MM.1S (cell line): ENCODE data around the gene TSPAN5.
A peak's percentile ranks its signal among the peaks of the same experiment; 100 is the strongest.

Source experiments
- DNase-seq: peaks from one replicate; pipeline ENCODE4 v3.0.0-alpha.2; 2015
- H2AFZ ChIP-seq: fragments of 300-600 bp; sonication (generic); 2 replicates; pipeline ENCODE4 v1.6.0; 2016; ENCODE audit warnings: antibody characterized with exemption, low read length
- H3F3A ChIP-seq: fragments of 300-600 bp; sonication (generic); 2 replicates; pipeline ENCODE4 v1.6.1; 2016; ENCODE audit warnings: mild to moderate bottlenecking, antibody characterized with exemption, low read length, moderate library complexity, mixed read lengths; ENCODE audit not compliant: insufficient read depth
- H3K27ac ChIP-seq: fragments of 300-600 bp; sonication (generic); 2 replicates; pipeline ENCODE4 v1.5.1; 2016; ENCODE audit warnings: mild to moderate bottlenecking, low read length
- H3K27me3 ChIP-seq: fragments of 300-600 bp; sonication (generic); replicated peaks from 2 replicates; pipeline ENCODE4 v1.6.0; 2016; ENCODE audit warnings: low read length; ENCODE audit not compliant: insufficient read depth
- H3K36me3 ChIP-seq: fragments of 300-600 bp; sonication (generic); replicated peaks from 2 replicates; pipeline ENCODE4 v1.6.1; 2016; ENCODE audit warnings: mild to moderate bottlenecking, low read length, mixed read lengths; ENCODE audit not compliant: insufficient read depth
- H3K4me1 ChIP-seq: fragments of 300-600 bp; sonication (generic); 2 replicates; pipeline ENCODE4 v1.6.1; 2016; ENCODE audit warnings: low read length, mixed read lengths
- H3K4me2 ChIP-seq: fragments of 300-600 bp; sonication (generic); 2 replicates; pipeline ENCODE4 v1.6.0; 2016; ENCODE audit warnings: low read depth, low read length
- H3K4me3 ChIP-seq: fragments of 300-600 bp; sonication (generic); 2 replicates; pipeline ENCODE4 v1.5.1; 2016; ENCODE audit warnings: low read length, mixed read lengths
- H3K79me2 ChIP-seq: fragments of 300-600 bp; sonication (generic); 2 replicates; pipeline ENCODE4 v1.6.1; 2016; ENCODE audit warnings: mixed run types, low read length, mixed read lengths
- H3K9ac ChIP-seq: fragments of 300-600 bp; sonication (generic); 2 replicates; pipeline ENCODE4 v1.6.1; 2016; ENCODE audit warnings: low read length, mixed read lengths
- H3K9me2 ChIP-seq: fragments of 300-600 bp; sonication (generic); replicated peaks from 2 replicates; pipeline ENCODE4 v1.6.1; 2016; ENCODE audit warnings: mild to moderate bottlenecking, low read length, mixed read lengths; ENCODE audit not compliant: insufficient read depth
- H3K9me3 ChIP-seq: fragments of 300-600 bp; sonication (generic); replicated peaks from 2 replicates; pipeline ENCODE4 v1.6.1; 2016; ENCODE audit warnings: mild to moderate bottlenecking, low read length, mixed read lengths; ENCODE audit not compliant: insufficient read depth
- H4K20me1 ChIP-seq: fragments of 300-600 bp; sonication (generic); 2 replicates; pipeline ENCODE4 v1.6.1; 2016; ENCODE audit warnings: mild to moderate bottlenecking, low read length, moderate library complexity, mixed read lengths; ENCODE audit not compliant: insufficient read depth
- EZH2 ChIP-seq: fragments of 300-600 bp; sonication (generic); optimal IDR thresholded peaks from 2 replicates; pipeline ENCODE3; 2017; ENCODE audit warnings: low read depth, mild to moderate bottlenecking, antibody characterized with exemption, low read length, mixed read lengths
- EZH2phosphoT487 ChIP-seq: fragments of 300-600 bp; sonication (generic); IDR thresholded peaks from 2 replicates; pipeline ENCODE4 v1.6.1; 2018; ENCODE audit warnings: antibody characterized with exemption, low read length
- TF ChIP-seq, protein P1 (sequence below): fragments of 300-600 bp; sonication (generic); IDR thresholded peaks from 2 replicates; pipeline ENCODE4 v1.5.1; 2016; ENCODE audit warnings: antibody characterized with exemption, low read length, mixed read lengths

Gene TSPAN5

DNA sequence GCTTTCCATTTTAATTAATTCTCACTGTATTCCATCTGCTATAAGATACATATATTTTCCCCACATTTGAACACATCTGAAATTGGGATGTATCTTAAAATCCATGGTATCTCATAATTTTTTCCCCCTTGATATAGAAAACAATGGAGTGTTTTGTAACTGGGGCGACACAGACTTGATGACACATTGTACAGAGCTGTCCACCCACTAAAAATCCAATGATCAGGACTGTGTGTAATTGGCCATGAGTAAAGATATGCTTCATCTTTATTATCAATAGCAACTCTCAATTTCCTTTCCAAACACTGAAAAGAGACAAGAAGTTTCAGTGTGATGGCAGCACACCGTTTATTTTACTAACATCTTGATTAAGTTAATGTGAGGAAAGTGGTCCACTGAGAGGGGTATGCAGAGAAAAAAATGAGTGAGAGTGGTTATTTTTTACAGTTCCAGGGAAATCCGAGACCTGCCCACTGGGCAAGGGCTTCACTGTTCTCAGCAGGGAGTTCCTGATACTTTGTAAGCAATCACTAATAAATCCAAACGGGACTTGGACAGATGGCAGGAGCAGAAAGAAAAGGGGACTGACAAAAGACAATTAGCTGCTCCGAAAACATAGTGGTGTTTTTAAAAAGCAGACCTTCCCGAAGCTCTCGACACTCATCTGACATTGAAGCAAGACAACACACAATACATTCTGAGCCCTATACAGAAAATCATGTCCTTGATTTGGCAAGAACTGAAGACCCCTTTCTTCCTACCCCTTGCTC lies 149.4 kb downstream of the TSPAN5 start:
- no peak for DNase-seq
- no peak overlapping the region for H3K27ac ChIP-seq
- no peaks in the 10 kb centered on the region for H3K27me3 ChIP-seq
- 0 out of 2 replicates have a peak, but pooled peaks cover 5% of the 10 kb centered on the region for H3F3A ChIP-seq
- H3K36me3 ChIP-seq: no peaks in the 10 kb centered on the region
- H3K9ac ChIP-seq: no peak overlapping the region
- no peak overlapping the region for H2AFZ ChIP-seq
- H3K9me2 ChIP-seq: no peaks in the 10 kb centered on the region
- no peak overlapping the region for H3K4me3 ChIP-seq
- H3K79me2 ChIP-seq: no peaks in the 10 kb centered on the region
- TF ChIP-seq EZH2phosphoT487: no peak
- no peaks in the 10 kb centered on the region for H3K9me3 ChIP-seq
- H4K20me1 ChIP-seq: no peaks in the 10 kb centered on the region
- H3K4me2 ChIP-seq: no peak overlapping the region
- H3K4me1 ChIP-seq: peaks cover 15% of the 10 kb centered on the region

DNA sequence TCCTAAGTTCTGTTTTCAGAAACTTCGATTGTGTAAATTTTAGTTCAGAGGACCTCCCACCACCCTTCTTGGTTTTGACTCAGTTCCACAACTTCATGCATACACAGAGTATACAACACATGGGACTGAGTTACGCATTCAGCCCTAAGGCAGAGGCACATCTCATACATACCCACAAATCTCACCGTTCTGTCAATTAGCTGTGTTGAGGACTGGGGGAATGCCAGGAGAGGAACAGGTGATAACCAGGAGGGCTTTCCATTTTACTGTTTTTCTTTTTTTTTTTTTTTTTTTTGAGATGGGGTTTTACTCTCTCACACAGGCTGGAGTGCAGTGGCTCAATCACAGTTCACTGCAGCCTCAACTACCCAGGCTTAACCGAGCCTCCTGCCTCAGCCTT lies 150.2 kb downstream of the TSPAN5 start:
- Histone ChIP-seq H3F3A (0 out of 2 replicates have a peak, but pooled peaks cover 5% of the 10 kb centered on the region), H3K9ac (no peak overlapping the region), H3K79me2 (no peaks in the 10 kb centered on the region), H3K4me1 (peaks cover 15% of the 10 kb centered on the region), H3K4me2 (no peak overlapping the region), H3K27me3 (no peaks in the 10 kb centered on the region), H4K20me1 (no peaks in the 10 kb centered on the region), H3K27ac (no peak overlapping the region), H3K36me3 (no peaks in the 10 kb centered on the region), H3K9me3 (no peaks in the 10 kb centered on the region), H2AFZ (no peak overlapping the region), H3K4me3 (no peak overlapping the region), H3K9me2 (no peaks in the 10 kb centered on the region)
- TF ChIP-seq EZH2phosphoT487: no peak
- no peak for TF ChIP-seq EZH2
- TF ChIP-seq, protein P1, sequence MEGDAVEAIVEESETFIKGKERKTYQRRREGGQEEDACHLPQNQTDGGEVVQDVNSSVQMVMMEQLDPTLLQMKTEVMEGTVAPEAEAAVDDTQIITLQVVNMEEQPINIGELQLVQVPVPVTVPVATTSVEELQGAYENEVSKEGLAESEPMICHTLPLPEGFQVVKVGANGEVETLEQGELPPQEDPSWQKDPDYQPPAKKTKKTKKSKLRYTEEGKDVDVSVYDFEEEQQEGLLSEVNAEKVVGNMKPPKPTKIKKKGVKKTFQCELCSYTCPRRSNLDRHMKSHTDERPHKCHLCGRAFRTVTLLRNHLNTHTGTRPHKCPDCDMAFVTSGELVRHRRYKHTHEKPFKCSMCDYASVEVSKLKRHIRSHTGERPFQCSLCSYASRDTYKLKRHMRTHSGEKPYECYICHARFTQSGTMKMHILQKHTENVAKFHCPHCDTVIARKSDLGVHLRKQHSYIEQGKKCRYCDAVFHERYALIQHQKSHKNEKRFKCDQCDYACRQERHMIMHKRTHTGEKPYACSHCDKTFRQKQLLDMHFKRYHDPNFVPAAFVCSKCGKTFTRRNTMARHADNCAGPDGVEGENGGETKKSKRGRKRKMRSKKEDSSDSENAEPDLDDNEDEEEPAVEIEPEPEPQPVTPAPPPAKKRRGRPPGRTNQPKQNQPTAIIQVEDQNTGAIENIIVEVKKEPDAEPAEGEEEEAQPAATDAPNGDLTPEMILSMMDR: no peak
- no peak for DNase-seq

DNA sequence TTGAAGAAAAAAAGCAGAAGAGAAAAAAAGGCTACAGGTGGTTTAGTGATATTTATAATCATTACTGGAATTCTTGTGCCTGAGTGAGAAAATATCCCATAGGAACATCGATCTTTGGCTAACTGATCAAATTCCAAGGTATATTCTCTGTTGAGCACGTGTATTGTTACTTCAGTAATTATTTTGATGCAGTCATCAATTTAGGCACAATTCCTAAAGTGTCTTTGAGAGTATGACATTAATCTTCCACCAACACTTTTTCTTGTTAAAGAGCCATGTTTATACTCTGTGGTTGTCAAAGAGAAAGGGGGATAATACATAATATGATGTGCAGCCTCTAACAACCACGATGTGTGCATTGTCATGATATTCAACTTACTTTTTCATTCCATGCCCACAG lies 151.1 kb downstream of the TSPAN5 start:
- Histone ChIP-seq H3K27ac (no peak overlapping the region), H3K79me2 (no peaks in the 10 kb centered on the region), H3K9me3 (no peaks in the 10 kb centered on the region), H3K4me2 (no peak overlapping the region), H3K36me3 (no peaks in the 10 kb centered on the region), H3K9me2 (no peaks in the 10 kb centered on the region), H3K4me3 (no peak overlapping the region), H3K9ac (no peak overlapping the region), H4K20me1 (no peaks in the 10 kb centered on the region), H3K4me1 (peaks cover 15% of the 10 kb centered on the region), H3F3A (0 out of 2 replicates have a peak, but pooled peaks cover 5% of the 10 kb centered on the region), H3K27me3 (no peaks in the 10 kb centered on the region), H2AFZ (no peak overlapping the region)
- no peak for DNase-seq
- TF ChIP-seq EZH2phosphoT487: no peak
- TF ChIP-seq, protein P1: no peak
- TF ChIP-seq EZH2: no peak

DNA sequence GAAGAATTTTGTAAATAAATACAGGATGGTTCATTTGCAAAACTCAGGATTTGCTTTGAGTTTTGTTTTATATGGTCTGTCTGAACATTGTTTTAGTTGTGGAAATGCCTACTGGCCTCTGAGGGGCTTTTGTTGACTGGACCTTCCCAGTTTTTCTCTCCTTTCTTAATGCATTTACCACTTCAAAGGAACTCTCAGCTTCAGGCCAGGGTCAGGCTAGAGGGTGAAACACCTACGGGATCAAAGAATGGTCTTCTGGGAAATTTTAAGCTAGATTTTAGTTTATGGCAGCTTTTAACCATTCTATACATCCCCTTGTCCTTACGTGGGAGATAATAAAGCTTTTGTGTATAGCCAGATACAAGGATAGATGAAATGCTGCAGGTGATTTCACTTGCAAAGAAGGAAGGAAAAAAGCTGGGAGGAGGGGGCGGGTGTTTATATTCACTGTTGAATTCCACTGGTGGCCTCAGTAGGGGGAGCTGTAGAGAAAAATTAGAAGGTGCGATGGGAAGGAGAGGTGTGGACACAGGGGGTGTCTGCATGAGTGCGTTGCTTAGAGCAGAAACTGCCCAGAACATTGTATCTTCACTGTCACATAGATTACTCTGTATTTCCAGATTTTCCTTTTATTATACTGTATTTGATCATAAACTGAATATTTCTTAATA lies 151.8 kb downstream of the TSPAN5 start:
- Histone ChIP-seq H3K27ac (no peak overlapping the region), H3F3A (0 out of 2 replicates have a peak, but pooled peaks cover 5% of the 10 kb centered on the region), H3K9me3 (no peaks in the 10 kb centered on the region), H3K4me1 (peaks cover 15% of the 10 kb centered on the region), H3K9me2 (no peaks in the 10 kb centered on the region), H3K36me3 (no peaks in the 10 kb centered on the region), H2AFZ (no peak overlapping the region), H4K20me1 (no peaks in the 10 kb centered on the region), H3K79me2 (no peaks in the 10 kb centered on the region), H3K9ac (no peak overlapping the region), H3K4me3 (no peak overlapping the region), H3K27me3 (no peaks in the 10 kb centered on the region), H3K4me2 (no peak overlapping the region)
- TF ChIP-seq, protein P1: 0 out of 2 replicates have a peak, but pooled peaks have one; percentile 9
- TF ChIP-seq EZH2phosphoT487 (no peak), EZH2 (no peak)
- DNase-seq: no peak
